Measurements from ENCODE around the gene TPCN1.

The TPCN1 gene

GRCh38 chr12:113262710-113263109 is 41.4 kb downstream of the TPCN1 start:
- DNase-seq (ENCODE audit: low read depth): no peak

DNA sequence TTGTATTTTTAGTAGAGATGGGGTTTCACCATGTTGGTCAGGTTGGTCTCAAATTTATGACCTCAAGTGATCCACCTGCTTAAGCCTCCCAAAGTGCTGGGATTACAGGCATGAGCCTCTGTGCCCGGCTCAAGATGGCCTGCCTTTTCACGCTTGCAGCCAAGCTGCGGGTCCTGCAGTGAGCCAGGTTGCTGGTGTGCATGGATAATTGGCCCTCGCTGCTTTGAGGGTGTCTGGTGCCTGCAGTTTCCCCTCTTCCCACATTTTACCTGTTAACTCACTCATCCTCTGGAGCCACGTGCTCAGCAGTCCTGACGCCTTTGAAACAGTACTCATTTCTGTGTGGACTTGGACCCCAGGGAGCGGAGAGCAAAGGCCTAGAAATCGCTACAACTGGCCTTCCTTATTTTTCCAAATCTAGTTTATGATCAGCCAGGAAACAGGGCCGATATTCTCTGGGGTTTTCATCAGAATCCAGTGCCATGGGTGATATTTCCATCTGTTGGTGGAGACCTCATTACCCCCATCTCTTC is 42.2 kb downstream of the TPCN1 start:
- DNase-seq (ENCODE audit: low read depth): no peak

DNA sequence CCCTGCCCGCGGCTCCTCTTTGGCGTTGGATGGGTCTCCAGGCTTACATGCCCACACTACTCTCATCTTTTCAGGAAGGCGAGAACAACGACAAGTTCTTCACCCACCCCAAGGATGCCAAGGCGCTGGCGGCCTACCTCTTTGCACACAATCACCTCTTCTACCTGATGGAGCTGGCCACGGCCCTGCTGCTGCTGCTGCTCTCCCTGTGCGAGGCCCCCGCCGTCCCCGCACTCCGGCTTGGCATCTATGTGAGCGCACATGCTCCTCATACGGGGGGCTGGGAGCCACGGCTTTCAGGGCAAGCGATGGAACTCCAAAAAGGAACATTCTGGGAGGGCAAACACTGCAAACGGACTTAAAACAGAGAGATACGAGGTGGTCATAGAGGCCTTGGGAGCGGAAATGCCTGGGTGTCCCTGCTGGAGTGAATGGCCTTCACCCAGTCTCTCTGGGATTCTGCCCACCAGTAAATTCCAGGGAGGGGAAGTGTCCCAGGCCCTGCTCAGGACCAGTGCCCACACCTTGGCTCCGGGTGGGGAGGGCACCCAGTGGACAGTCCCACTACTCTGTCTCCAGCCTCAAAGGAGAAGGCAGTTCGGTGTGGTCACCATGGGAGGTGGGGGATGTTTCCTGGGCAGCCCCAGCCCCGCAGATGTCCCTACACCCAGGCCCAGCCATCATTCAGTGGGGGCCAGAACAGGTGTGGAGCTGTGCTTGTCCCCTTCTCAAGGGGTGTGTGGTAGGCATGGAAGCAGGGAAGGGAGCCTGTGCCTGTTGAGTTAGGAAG is 45.0 kb downstream of the TPCN1 start:
- DNase-seq (ENCODE audit: low read depth): no peak

- no peak for DNase-seq (ENCODE audit: low read depth)
These were observed 46.4 kb downstream of the TPCN1 start for GRCh38 chr12:113267621-113268020.

GRCh38 chr12:113268136-113268535 is 46.9 kb downstream of the TPCN1 start:
- DNase-seq (ENCODE audit: low read depth): no peak

GRCh38 chr12:113268621-113269020 is 47.4 kb downstream of the TPCN1 start:
- DNase-seq (ENCODE audit: low read depth): no peak

DNA sequence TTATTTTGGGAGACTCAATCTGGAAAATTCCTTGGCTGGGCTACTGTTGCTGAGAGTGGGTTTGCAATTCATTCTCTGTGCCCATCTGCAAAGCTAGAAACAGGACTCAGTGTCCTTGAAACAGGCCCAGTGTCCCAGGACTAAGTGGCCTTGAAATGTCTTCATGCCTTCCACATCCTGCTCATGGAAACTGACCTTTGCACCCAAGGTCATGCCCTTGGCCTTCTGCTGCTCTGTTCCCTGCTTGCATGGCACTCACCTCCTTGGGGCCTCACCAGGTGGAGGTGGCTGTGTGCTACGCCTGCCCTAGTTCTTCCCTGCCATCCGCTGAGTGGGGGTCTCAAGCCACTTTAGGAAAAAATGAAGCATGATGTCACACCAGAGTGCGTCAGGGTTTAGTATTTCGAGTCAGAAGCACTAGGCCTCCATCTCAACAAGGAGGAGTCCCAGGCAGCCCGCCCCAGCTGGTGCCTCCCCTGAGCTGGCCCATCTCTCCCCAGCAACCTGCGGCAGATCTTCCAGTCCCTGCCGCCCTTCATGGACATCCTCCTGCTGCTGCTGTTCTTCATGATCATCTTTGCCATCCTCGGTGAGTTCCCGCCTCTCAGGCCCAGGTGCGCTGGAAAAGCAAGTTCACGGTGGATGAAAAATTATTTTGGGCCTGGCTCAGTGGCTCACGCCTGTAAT is 48.1 kb downstream of the TPCN1 start:
- DNase-seq (ENCODE audit: low read depth): no peak

- DNase-seq (ENCODE audit: low read depth): no peak
These were observed 49.4 kb downstream of the TPCN1 start for GRCh38 chr12:113270709-113271009.

DNA sequence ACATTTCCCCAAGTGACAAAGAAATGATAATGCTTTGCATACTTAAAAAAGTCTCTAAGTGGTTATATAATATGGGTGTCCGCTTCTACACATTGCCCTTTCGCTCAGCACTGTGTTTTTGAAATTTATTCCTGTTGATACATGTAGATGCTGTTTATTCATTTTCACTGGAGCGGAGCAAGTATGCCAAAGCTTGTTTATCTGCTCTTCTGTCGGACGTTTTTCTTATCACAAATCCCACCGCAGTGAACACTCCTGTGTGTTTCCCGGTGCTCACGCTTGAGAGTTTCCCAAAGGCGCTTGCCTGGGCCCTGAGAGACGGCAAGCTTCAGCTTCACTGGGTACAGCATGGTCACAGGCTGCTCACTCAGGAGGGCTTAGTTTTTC is 50.2 kb downstream of the TPCN1 start:
- DNase-seq (ENCODE audit: low read depth): no peak

- no peak for DNase-seq (ENCODE audit: low read depth)
These were observed 50.7 kb downstream of the TPCN1 start for GRCh38 chr12:113271853-113272561.

- DNase-seq (ENCODE audit: low read depth): no peak
These were observed 51.9 kb downstream of the TPCN1 start for GRCh38 chr12:113273053-113273725.

DNA sequence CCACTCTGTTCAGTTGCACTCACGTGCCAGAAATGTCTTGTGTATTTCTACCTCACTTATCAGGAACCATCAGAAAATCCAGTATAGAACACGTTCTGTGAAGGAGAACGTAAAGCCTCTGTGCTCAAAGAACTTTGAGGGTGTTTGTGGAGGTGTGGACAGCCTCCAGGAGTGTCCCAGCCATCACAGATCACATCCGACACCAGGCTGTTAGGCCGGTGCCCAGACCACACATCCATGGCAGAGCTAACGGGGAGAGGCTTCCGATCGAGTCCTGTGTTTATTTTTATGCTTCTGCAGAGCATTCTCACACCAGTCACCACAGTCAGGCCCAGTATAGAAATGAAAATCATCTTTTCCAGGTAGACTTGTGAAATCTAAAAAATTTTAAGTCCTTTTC is 53.6 kb downstream of the TPCN1 start:
- DNase-seq (ENCODE audit: low read depth): no peak

GRCh38 chr12:113276306-113276705 is 55.0 kb downstream of the TPCN1 start:
- no peak for DNase-seq (ENCODE audit: low read depth)

DNA sequence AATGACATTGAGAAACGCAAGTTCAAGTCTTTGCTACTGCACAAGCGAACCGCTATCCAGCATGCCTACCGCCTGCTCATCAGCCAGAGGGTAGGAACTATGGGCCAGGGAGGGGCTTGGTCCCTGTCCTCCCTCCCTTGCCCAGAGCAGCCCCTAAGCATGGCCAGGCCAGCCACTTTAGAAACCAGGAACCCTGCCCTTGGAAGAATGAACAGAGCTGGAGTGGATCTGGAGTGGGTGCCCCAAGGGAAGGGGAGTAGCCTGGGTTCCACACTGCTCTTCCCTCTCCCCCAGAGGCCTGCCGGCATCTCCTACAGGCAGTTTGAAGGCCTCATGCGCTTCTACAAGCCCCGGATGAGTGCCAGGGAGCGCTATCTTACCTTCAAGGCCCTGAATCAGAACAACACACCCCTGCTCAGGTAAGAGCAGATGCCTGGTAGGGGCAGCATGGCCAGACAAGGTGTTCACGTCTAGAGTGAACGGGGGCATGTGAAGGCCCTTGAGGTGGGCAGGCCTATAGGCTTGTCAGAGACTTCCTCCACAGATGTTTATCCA is 55.8 kb downstream of the TPCN1 start:
- DNase-seq (ENCODE audit: low read depth): no peak

DNA sequence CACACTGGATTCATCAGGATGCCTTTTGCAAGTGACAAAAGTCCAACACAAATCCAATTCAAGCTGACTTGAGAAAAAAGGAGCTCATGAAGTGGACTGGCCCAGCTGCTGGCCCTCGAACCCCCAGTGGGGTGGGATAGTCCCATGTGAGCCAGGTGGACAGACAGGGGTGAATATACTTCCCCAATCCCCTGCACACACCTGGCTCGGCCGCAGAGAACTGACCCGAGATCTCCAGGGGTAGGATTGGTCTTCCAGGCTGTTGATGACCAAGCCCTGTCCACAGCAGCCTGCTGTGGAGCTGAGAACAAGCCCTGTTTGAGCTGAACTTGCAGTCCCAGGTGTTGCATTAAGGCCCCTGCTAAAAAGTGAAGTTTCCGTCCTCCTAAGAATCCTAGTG is 56.2 kb downstream of the TPCN1 start:
- DNase-seq (ENCODE audit: low read depth): no peak

DNA sequence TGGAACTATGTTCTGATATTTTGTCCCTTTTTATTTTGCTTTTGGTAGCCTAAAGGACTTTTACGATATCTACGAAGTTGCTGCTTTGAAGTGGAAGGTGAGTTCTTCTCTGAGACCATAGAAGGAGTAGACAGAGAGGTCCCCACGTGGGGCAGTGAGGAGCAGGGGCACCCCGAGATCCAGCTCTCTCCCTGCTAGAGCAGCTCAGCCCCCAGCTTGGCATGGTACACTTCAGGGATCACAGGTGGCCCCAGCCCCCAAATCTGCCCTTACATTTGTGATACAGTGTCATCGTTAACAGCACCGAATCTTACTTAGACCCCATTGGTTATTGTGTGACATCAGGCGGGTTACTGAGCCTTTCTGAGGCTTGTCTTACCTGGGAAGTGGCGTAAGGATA is 56.9 kb downstream of the TPCN1 start:
- DNase-seq (ENCODE audit: low read depth): no peak

DNA sequence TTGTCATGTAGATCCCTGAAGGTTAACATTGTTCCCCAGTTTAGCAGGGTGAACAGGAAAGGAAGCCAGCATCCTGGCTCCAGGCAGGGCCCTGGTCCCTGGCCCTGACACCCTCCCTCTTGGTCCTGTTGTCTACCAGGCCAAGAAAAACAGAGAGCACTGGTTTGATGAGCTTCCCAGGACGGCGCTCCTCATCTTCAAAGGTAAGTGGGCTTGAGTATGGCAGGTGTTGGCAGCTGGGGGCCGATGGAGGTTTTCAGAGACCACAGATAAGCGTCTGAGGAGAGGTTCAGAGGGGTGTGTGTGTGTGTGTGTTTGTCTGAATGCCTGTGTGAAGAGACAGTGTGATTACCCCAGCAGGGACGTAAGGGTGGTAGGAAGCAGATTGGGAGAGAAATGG is 57.4 kb downstream of the TPCN1 start:
- no peak for DNase-seq (ENCODE audit: low read depth)

DNA sequence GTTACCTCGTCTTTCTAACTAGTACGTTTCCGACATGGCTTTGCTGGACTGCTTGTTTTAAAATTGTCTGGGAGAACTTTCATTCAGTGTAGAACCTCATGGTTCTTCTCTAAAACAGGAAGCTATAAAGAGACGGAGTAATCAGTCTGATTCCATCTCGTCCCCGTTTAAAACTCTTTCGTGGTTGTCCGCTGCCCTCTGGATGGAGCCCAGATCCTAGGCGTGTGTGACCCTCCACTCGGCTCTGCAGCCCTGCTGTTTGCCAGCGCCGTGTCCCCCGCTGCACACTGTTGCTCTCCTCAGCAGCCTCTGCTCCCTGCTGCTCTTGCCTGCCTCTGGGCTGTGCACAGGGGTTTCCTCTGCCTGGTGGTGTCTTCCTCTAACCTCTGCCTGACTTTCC is 63.5 kb downstream of the TPCN1 start:
- no peak for DNase-seq (ENCODE audit: low read depth)

DNA sequence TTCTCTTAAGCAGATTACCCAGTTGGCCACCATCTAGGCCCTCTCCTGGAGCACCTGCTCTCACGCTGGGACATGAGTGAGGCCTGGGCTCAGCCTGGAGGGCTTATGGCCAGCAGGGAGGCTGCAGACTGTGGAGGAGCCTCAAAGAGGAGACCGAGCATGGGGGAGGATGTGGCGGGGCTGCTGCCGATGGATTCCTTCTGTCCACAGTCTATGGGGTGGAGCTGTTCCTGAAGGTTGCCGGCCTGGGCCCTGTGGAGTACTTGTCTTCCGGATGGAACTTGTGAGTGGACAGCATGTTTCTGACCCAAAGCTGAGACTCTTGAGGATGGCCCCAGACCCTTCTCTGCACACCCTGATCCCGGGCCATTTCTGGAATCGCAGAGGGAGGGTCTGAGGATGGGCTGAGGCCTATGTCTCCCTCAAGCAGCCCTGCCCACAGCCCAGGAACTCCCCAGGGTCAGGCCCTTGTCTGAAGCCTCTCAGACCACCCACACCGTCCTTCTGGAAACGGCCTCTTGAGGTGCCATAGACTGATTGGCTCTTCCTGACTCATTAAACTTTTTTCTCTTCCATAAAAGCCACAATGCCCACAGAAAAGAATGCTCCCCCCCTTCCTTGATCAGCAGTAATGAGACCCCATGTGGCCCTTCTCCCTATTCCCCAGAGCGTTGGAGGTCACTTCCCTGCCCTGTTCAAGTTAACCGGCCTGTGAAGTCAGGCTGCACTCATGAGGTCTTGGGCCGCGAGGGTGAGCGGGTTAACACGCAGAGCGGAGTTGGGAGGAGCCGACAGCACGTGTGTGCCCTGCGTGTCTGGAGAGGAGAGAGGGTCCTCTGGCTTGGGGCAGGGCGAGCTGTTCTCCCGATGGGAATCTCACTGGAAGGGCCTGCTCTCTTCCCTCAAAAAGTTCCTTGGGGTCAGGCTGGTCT is 64.7 kb downstream of the TPCN1 start:
- no peak for DNase-seq (ENCODE audit: low read depth)

GRCh38 chr12:113286712-113287111 is 65.4 kb downstream of the TPCN1 start:
- no peak for DNase-seq (ENCODE audit: low read depth)
